Kidney (tissue), 14 donors: ENCODE data around the gene CCDC12. TPM values are rescaled to one million over a fixed set of nuclear protein-coding genes. Genes with fewer than 3 reads are reported as not detected.
A peak's percentile ranks its signal among the peaks of the same experiment; 100 is the strongest.

ENCODE experiments used
- DNase-seq, 5 donors: peaks; one replicate each; pipeline ENCODE4 v3.0.0-alpha.2; 2013 to 2020
- FAIRE-seq: peaks from 2 replicates; lab custom pipeline; 2012; peaks lifted over from hg19 to GRCh38; lab: Jason Lieb, UNC
- H3K27ac ChIP-seq, 2 donors: one replicate each; pipeline ENCODE4 v1.7.0; 2013; ENCODE audit warnings: low read depth in 2 of 2, low read length in 2 of 2, inconsistent platforms in 1 of 2
- H3K27me3 ChIP-seq: one replicate; pipeline ENCODE4 v1.7.1; 2013; ENCODE audit warnings: low read length, inconsistent platforms; ENCODE audit not compliant: control insufficient read depth, insufficient read depth
- H3K36me3 ChIP-seq, 3 donors: one replicate each; pipeline versions ENCODE4 v1.7.0 to v1.7.1; 2013; ENCODE audit warnings: low read length in 3 of 3, control low read depth in 1 of 3, inconsistent platforms in 1 of 3; ENCODE audit not compliant: insufficient read depth in 3 of 3, control insufficient read depth in 2 of 3
- H3K4me1 ChIP-seq, 3 donors: one replicate each; pipeline versions ENCODE4 v1.7.0 to v1.7.1; 2013; ENCODE audit warnings: low read length in 3 of 3, inconsistent platforms in 1 of 3, low read depth in 1 of 3; ENCODE audit not compliant: control insufficient read depth in 2 of 3, insufficient read depth in 2 of 3
- H3K4me3 ChIP-seq, 3 donors: one replicate each; pipeline versions ENCODE4 v1.7.0 to v1.8.1; 2013; ENCODE audit warnings: low read length in 3 of 3, control low read depth in 1 of 3, inconsistent platforms in 1 of 3
- H3K9ac ChIP-seq, 3 donors: one replicate each; pipeline versions ENCODE4 v1.7.0 to v1.7.1; 2013; ENCODE audit warnings: low read length in 3 of 3, control low read depth in 1 of 3, inconsistent platforms in 1 of 3
- H3K9me3 ChIP-seq, 3 donors: one replicate each; pipeline versions ENCODE4 v1.7.0 to v1.7.1; 2013; ENCODE audit warnings: low read length in 3 of 3, control low read depth in 1 of 3, inconsistent platforms in 1 of 3; ENCODE audit not compliant: control insufficient read depth in 2 of 3, insufficient read depth in 1 of 3
- CTCF ChIP-seq: IDR thresholded peaks from 3 replicates; pipeline ENCODE4 v1.5.1; 2012; ENCODE audit warnings: mild to moderate bottlenecking, moderate library complexity, borderline replicate concordance; ENCODE audit not compliant: insufficient read depth; ENCODE audit errors: extremely low read depth
- intact Hi-C: fragments of 100-400 bp; cut with DNase I; formaldehyde crosslinking; loops from one replicate; pipeline ENCODE4 v1.11.1; 2022
- polyA plus RNA-seq: library from polyadenylated mRNA; stranded (reverse); fragments of 350-450 nt; fragmentation: Illumina TruSeq; extraction: RNeasy Lipid Tissue Mini Kit (QIAGEN cat#74804); gene quantifications from one replicate; pipeline ENCODE4 v1.2.3, GENCODE V29; 2014; ENCODE audit warnings: low read depth, low replicate concordance; ENCODE audit not compliant: insufficient read depth
- total RNA-seq: library from RNA; stranded (reverse); fragmentation: NEBNext Ultra II Directional; extraction: Animal tissue kit (Norgen Biotek cat#: 25700); gene quantifications from one replicate; pipeline ENCODE4 v1.2.1, GENCODE V29; 2021
- donor health status: control.
- donor health status: control.
- donor health status: control.
- donor health status: control.
- donor health status: control.
- donor health status: DM: yes; HTN: yes; CAD: no.
- donor health status: Normal renal cell carcinoma (clear cell type).

Gene CCDC12
- total and polyA plus RNA-seq, 2 donors from 2014 or later: 59.7 to 85.6 TPM

- intact Hi-C loops: no loop called here
- H3K27me3 ChIP-seq: no peaks in the 10 kb centered on the region
- H3K9ac ChIP-seq: peak overlapping the region in 1 of 3 donors; percentile 65
- H3K4me1 ChIP-seq: peaks cover 0 to 78% (median 53%) of the 10 kb centered on the region in 3 donors
- peak in 1 of 5 donors; percentile 16 for DNase-seq
- H3K27ac ChIP-seq: peak overlapping the region; percentile 77 to 86
- H3K36me3 ChIP-seq: peaks cover 0 to 34% (median 18%) of the 10 kb centered on the region in 3 donors
- H3K4me3 ChIP-seq: no peak overlapping the region
- no peaks in the 10 kb centered on the region for H3K9me3 ChIP-seq
- FAIRE-seq: no peak
- TF ChIP-seq CTCF: no peak
These were observed 40.5 kb downstream of the CCDC12 start for GRCh38 chr3:46935989-46936558.

GRCh38 chr3:46935168-46935858, 41.2 kb downstream of the CCDC12 start:
- DNase-seq: peak in 2 of 5 donors; percentile 62 to 92
- peaks cover 0 to 76% (median 61%) of the 10 kb centered on the region in 3 donors for H3K4me1 ChIP-seq

GRCh38 chr3:46934498-46935167, 41.9 kb downstream of the CCDC12 start:
- no peak for TF ChIP-seq CTCF
- Histone ChIP-seq H3K4me3 (no peak overlapping the region), H3K36me3 (peaks cover 0 to 28% (median 9%) of the 10 kb centered on the region in 3 donors), H3K9me3 (no peaks in the 10 kb centered on the region), H3K9ac (peak overlapping the region in 1 of 3 donors; percentile 65), H3K4me1 (peaks cover 0 to 73% (median 65%) of the 10 kb centered on the region in 3 donors), H3K27me3 (no peaks in the 10 kb centered on the region), H3K27ac (peak overlapping the region; percentile 77 to 86)
- no peak for FAIRE-seq
- DNase-seq: peak in 1 of 5 donors; percentile 86
- intact Hi-C loops: no loop called here

More at GRCh38 chr3:46935168-46935858, 41.2 kb downstream of the CCDC12 start:
- intact Hi-C loops: no loop called here
- Histone ChIP-seq H3K27ac (peak overlapping the region; percentile 77 to 86), H3K36me3 (peaks cover 0 to 28% (median 16%) of the 10 kb centered on the region in 3 donors), H3K9ac (peak overlapping the region in 1 of 3 donors; percentile 65), H3K27me3 (no peaks in the 10 kb centered on the region), H3K4me3 (no peak overlapping the region), H3K9me3 (no peaks in the 10 kb centered on the region)
- no peak for FAIRE-seq
- peak; percentile 40 for TF ChIP-seq CTCF
